H9 (cell line): Measurements from ENCODE around the gene AREG. TPM values are rescaled to one million over a fixed set of nuclear protein-coding genes. Genes with fewer than 3 reads are reported as not detected.

ENCODE experiments used
- DNase-seq: peaks from one replicate; pipeline ENCODE4 v3.0.0-alpha.2; 2017
- H2AFZ ChIP-seq: one replicate; pipeline ENCODE4 v1.6.1; 2013; ENCODE audit warnings: mild to moderate bottlenecking, low read length, control low read depth, moderate library complexity
- H2AK5ac ChIP-seq: 2 replicates; pipeline ENCODE4 v1.6.1; 2013; ENCODE audit warnings: low read length, control low read depth, mixed read lengths; ENCODE audit not compliant: insufficient read length
- H2BK120ac ChIP-seq: one replicate; pipeline ENCODE4 v1.6.1; 2013; ENCODE audit warnings: low read depth, mild to moderate bottlenecking, low read length, control low read depth, inconsistent platforms; ENCODE audit not compliant: poor library complexity, severe bottlenecking
- H2BK12ac ChIP-seq: 2 replicates; pipeline ENCODE4 v1.6.1; 2013; ENCODE audit warnings: low read length, control low read depth, mixed read lengths, low read depth; ENCODE audit not compliant: insufficient read length
- H2BK15ac ChIP-seq: 2 replicates; pipeline ENCODE4 v1.6.1; 2013; ENCODE audit warnings: low read depth, low read length, control low read depth
- H2BK20ac ChIP-seq: one replicate; pipeline ENCODE4 v1.6.1; 2013; ENCODE audit warnings: low read depth, mild to moderate bottlenecking, low read length, control low read depth, inconsistent platforms; ENCODE audit not compliant: poor library complexity, severe bottlenecking
- H2BK5ac ChIP-seq: 2 replicates; pipeline ENCODE4 v1.6.1; 2013; ENCODE audit warnings: low read length, control low read depth, mixed read lengths; ENCODE audit not compliant: insufficient read length
- H3K14ac ChIP-seq: 2 replicates; pipeline ENCODE4 v1.6.1; 2013; ENCODE audit warnings: low read length, control low read depth; ENCODE audit not compliant: insufficient read depth
- H3K18ac ChIP-seq: 2 replicates; pipeline ENCODE4 v1.6.1; 2013; ENCODE audit warnings: low read depth, mild to moderate bottlenecking, mixed read lengths, low read length, control low read depth; ENCODE audit not compliant: insufficient read length
- H3K23ac ChIP-seq: 2 replicates; pipeline ENCODE4 v1.6.1; 2013; ENCODE audit warnings: low read length, control low read depth, mixed read lengths, low read depth; ENCODE audit not compliant: insufficient read length
- H3K23me2 ChIP-seq: 2 replicates; pipeline ENCODE4 v1.6.1; 2013; ENCODE audit warnings: low read depth, mild to moderate bottlenecking, mixed read lengths, low read length, control low read depth; ENCODE audit not compliant: insufficient read length, poor library complexity, severe bottlenecking
- H3K27ac ChIP-seq: 2 replicates; pipeline ENCODE4 v1.5.1; 2013; ENCODE audit warnings: low read length, control low read depth, mixed read lengths, low read depth; ENCODE audit not compliant: insufficient read length
- H3K27me3 ChIP-seq: 2 replicates; pipeline ENCODE4 v1.6.1; 2013; ENCODE audit warnings: low read length, control low read depth, inconsistent platforms; ENCODE audit not compliant: insufficient read depth
- H3K4ac ChIP-seq: 2 replicates; pipeline ENCODE4 v1.6.1; 2013; ENCODE audit warnings: low read depth, mild to moderate bottlenecking, control low read depth, inconsistent platforms, low read length, moderate library complexity
- H3K4me1 ChIP-seq: 2 replicates; pipeline ENCODE4 v1.6.1; 2013; ENCODE audit warnings: low read length, control low read depth, inconsistent platforms; ENCODE audit not compliant: insufficient read depth
- H3K4me2 ChIP-seq: 2 replicates; pipeline ENCODE4 v1.6.1; 2013; ENCODE audit warnings: low read length, control low read depth, mixed read lengths; ENCODE audit not compliant: insufficient read length, insufficient read depth
- H3K56ac ChIP-seq: 2 replicates; pipeline ENCODE4 v1.6.1; 2013; ENCODE audit warnings: low read depth, mild to moderate bottlenecking, mixed read lengths, low read length, control low read depth; ENCODE audit not compliant: insufficient read length
- H3K79me1 ChIP-seq: 2 replicates; pipeline ENCODE4 v1.6.1; 2013; ENCODE audit warnings: low read depth, mild to moderate bottlenecking, moderate library complexity, low read length, control low read depth, inconsistent platforms; ENCODE audit not compliant: insufficient read depth, poor library complexity, severe bottlenecking
- H3K79me2 ChIP-seq: 2 replicates; pipeline ENCODE4 v1.6.1; 2013; ENCODE audit warnings: low read length, control low read depth, inconsistent platforms; ENCODE audit not compliant: insufficient read depth
- H3K9ac ChIP-seq: 2 replicates; pipeline ENCODE4 v1.6.1; 2013; ENCODE audit warnings: low read length, control low read depth, mixed read lengths; ENCODE audit not compliant: insufficient read length; ENCODE audit errors: extremely low read depth
- H3K9me3 ChIP-seq: one replicate; pipeline ENCODE4 v1.6.1; 2013; ENCODE audit warnings: low read depth, low read length, inconsistent platforms; ENCODE audit not compliant: control insufficient read depth
- H3T11ph ChIP-seq: one replicate; pipeline ENCODE4 v1.6.1; 2013; ENCODE audit warnings: mild to moderate bottlenecking, low read length, control low read depth, inconsistent platforms
- H4K20me1 ChIP-seq: one replicate; pipeline ENCODE4 v1.6.1; 2013; ENCODE audit not compliant: control insufficient read depth, insufficient read length, insufficient read depth
- H4K5ac ChIP-seq: 2 replicates; pipeline ENCODE4 v1.6.1; 2013; ENCODE audit warnings: low read depth, mild to moderate bottlenecking, mixed read lengths, low read length, control low read depth; ENCODE audit not compliant: insufficient read length
- H4K8ac ChIP-seq: replicated peaks from 2 replicates; pipeline ENCODE4 v1.6.1; 2013; ENCODE audit warnings: low read length, control low read depth, mixed read lengths, low read depth; ENCODE audit not compliant: insufficient read length
- H4K91ac ChIP-seq: 2 replicates; pipeline ENCODE4 v1.6.1; 2013; ENCODE audit warnings: low read depth, mild to moderate bottlenecking, moderate library complexity, mixed read lengths, low read length, control low read depth; ENCODE audit not compliant: insufficient read length
- H3K27ac Mint-ChIP-seq, 3 experiments: 2 replicates in 2 of 3; 3 replicates in 1 of 3; pipeline ENCODE4 v1.8.0; 2020 to 2021; ENCODE audit warnings: mixed read lengths in 3 of 3, mild to moderate bottlenecking in 1 of 3, moderate library complexity in 1 of 3
- H3K27me3 Mint-ChIP-seq: 2 replicates; pipeline ENCODE4 v1.8.0; 2021; ENCODE audit warnings: low read depth, mild to moderate bottlenecking, moderate library complexity, mixed read lengths
- H3K36me3 Mint-ChIP-seq, 3 experiments: 2 replicates in 2 of 3; 3 replicates in 1 of 3; pipeline ENCODE4 v1.8.0; 2020 to 2021; ENCODE audit warnings: low read depth in 3 of 3, mixed read lengths in 3 of 3; ENCODE audit not compliant: insufficient read depth in 1 of 3
- H3K4me1 Mint-ChIP-seq, 2 experiments: 2 replicates each; pipeline ENCODE4 v1.8.0; 2020; ENCODE audit warnings: mixed read lengths in 2 of 2
- H3K4me3 Mint-ChIP-seq, 2 experiments: 2 replicates in 1 of 2; 3 replicates in 1 of 2; pipeline ENCODE4 v1.8.0; 2020 to 2021; ENCODE audit warnings: mild to moderate bottlenecking in 2 of 2, mixed read lengths in 2 of 2, moderate library complexity in 1 of 2
- H3K9me3 Mint-ChIP-seq, 2 experiments: 2 replicates in 1 of 2; 3 replicates in 1 of 2; pipeline ENCODE4 v1.8.0; 2020; ENCODE audit warnings: mild to moderate bottlenecking in 2 of 2, mixed read lengths in 2 of 2, moderate library complexity in 1 of 2
- WGBS: extraction: QIAGEN DNeasy Blood & Tissue Kit; methylation state at CpG from one replicate; pipeline ENCODE4 v1.1.7; 2013; ENCODE audit warnings: missing lambda C conversion rate, low lambda C conversion rate, mixed read lengths; ENCODE audit not compliant: insufficient read length; ENCODE audit errors: extremely low coverage; 5-methylcytosine and 5-hydroxymethylcytosine counted together
- total RNA-seq: library from RNA; stranded (reverse); gene quantifications from 2 replicates; pipeline ENCODE4 v1.2.1, GENCODE V29; 2021
- TF ChIP-seq, protein P1 (sequence below): fragments of 200-600 bp; sonication (generic); conservative IDR thresholded peaks from 3 replicates; pipeline ENCODE4 v1.8.0; 2021; ENCODE audit warnings: antibody characterized with exemption, mild to moderate bottlenecking

Gene AREG
- total RNA-seq, 1 experiment from 2014 or later = 0.28 TPM

DNA sequence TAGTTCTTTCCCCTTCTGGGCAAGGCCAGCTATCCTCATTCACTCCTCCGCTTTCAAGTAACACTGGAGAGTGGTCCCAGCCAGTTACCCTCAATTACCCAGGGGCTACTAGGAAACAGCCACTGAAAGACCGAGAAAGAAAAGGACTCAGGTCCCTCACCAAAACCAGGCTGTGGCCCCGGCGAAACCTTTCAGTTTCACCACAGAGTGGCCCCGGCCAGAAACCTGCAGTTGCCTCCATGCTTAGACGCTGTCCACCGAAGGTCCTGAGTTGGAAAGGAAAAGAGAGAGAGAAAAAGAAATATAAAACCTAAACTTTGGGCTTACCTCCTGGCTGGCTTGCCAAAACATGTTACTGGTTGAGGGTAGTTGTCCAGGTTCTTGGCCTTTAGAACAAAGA, 5.0 kb upstream of the AREG start:
- no peaks in the 10 kb centered on the region for H3K79me2 ChIP-seq
- H3K27me3 ChIP-seq = peaks cover 3% of the 10 kb centered on the region; the same call in 1 of the 2 replicates
- Mint-ChIP-seq H3K9me3 (no peaks in the 10 kb centered on the region; a peak in 1 of 5 replicates), H3K36me3 (no peaks in the 10 kb centered on the region), H3K4me3 (no peak overlapping the region), H3K4me1 (peaks cover 0 to 2% of the 10 kb centered on the region in 2 experiments; a peak in 1 of 4 replicates), H3K27ac (no peak overlapping the region), H3K27me3 (peaks cover 19% of the 10 kb centered on the region)
- H2BK15ac ChIP-seq = no peak overlapping the region
- H3K9ac ChIP-seq = no peak overlapping the region
- no peaks in the 10 kb centered on the region for H4K20me1 ChIP-seq
- H3K14ac ChIP-seq = no peak overlapping the region
- H2AK5ac ChIP-seq = no peak overlapping the region
- no peak for DNase-seq
- H3K4me1 ChIP-seq = no peaks in the 10 kb centered on the region
- no peaks in the 10 kb centered on the region for H3K79me1 ChIP-seq
- H3K4me2 ChIP-seq = no peak overlapping the region
- no peak overlapping the region for H2BK12ac ChIP-seq
- H3K23ac ChIP-seq = no peak overlapping the region
- H3K4ac ChIP-seq = no peak overlapping the region
- H2BK20ac ChIP-seq = no peak overlapping the region
- H2BK120ac ChIP-seq = no peak overlapping the region
- H4K5ac ChIP-seq = no peak overlapping the region
- H3K27ac ChIP-seq = no peak overlapping the region
- TF ChIP-seq, protein P1, sequence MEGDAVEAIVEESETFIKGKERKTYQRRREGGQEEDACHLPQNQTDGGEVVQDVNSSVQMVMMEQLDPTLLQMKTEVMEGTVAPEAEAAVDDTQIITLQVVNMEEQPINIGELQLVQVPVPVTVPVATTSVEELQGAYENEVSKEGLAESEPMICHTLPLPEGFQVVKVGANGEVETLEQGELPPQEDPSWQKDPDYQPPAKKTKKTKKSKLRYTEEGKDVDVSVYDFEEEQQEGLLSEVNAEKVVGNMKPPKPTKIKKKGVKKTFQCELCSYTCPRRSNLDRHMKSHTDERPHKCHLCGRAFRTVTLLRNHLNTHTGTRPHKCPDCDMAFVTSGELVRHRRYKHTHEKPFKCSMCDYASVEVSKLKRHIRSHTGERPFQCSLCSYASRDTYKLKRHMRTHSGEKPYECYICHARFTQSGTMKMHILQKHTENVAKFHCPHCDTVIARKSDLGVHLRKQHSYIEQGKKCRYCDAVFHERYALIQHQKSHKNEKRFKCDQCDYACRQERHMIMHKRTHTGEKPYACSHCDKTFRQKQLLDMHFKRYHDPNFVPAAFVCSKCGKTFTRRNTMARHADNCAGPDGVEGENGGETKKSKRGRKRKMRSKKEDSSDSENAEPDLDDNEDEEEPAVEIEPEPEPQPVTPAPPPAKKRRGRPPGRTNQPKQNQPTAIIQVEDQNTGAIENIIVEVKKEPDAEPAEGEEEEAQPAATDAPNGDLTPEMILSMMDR = no peak
- no peak overlapping the region for H3T11ph ChIP-seq
- no peak overlapping the region for H2AFZ ChIP-seq
- H4K91ac ChIP-seq = no peak overlapping the region
- peaks cover 3% of the 10 kb centered on the region for H3K23me2 ChIP-seq
- no peaks in the 10 kb centered on the region for H3K9me3 ChIP-seq
- no peak overlapping the region for H2BK5ac ChIP-seq
- WGBS = no CpG with 5 or more reads among the region's 7 CpGs
- no peak overlapping the region for H4K8ac ChIP-seq
- H3K18ac ChIP-seq = no peak overlapping the region
- no peak overlapping the region for H3K56ac ChIP-seq
